NCI-H1417 (cell line): ENCODE measurements around the gene DTD1.

Experiments used
- DNase-seq, 3 experiments: peaks; one replicate each; lab custom pipeline; 2025; lab: John Stamatoyannopoulos, UW

The DTD1 gene

GRCh38 chr20:18705910-18706309 is 118.1 kb downstream of the DTD1 start:
- DNase-seq: no peak

- DNase-seq: no peak
These were observed 124.3 kb downstream of the DTD1 start for GRCh38 chr20:18712131-18712530.

GRCh38 chr20:18712882-18713281 is 125.0 kb downstream of the DTD1 start:
- DNase-seq: peak in 1 of 3 experiments; percentile 16

- DNase-seq: no peak
These were observed 127.7 kb downstream of the DTD1 start for GRCh38 chr20:18715564-18715963.

GRCh38 chr20:18717062-18717461 is 129.2 kb downstream of the DTD1 start:
- DNase-seq: peak in 2 of 3 experiments; percentile 27 to 69

- peak in 1 of 3 experiments; percentile 11 for DNase-seq
These were observed 130.3 kb downstream of the DTD1 start for GRCh38 chr20:18718129-18718528.

GRCh38 chr20:18719426-18719825 is 131.6 kb downstream of the DTD1 start:
- no peak for DNase-seq

- DNase-seq: no peak
These were observed 133.8 kb downstream of the DTD1 start for GRCh38 chr20:18721551-18722115.

- DNase-seq: no peak
These were observed 134.5 kb downstream of the DTD1 start for GRCh38 chr20:18722371-18722770.

- DNase-seq: no peak
These were observed 136.2 kb downstream of the DTD1 start for GRCh38 chr20:18724077-18724476.

- peak in 1 of 3 experiments; percentile 5 for DNase-seq
These were observed 137.1 kb downstream of the DTD1 start for GRCh38 chr20:18724788-18725464.

- peak in 1 of 3 experiments; percentile 5 for DNase-seq
These were observed 139.2 kb downstream of the DTD1 start for GRCh38 chr20:18727032-18727508.

- DNase-seq: no peak
These were observed 140.5 kb downstream of the DTD1 start for GRCh38 chr20:18728165-18728869.

- DNase-seq: no peak
These were observed 141.0 kb downstream of the DTD1 start for GRCh38 chr20:18728870-18729224.

GRCh38 chr20:18729231-18729825 is 141.5 kb downstream of the DTD1 start:
- peak in 1 of 3 experiments; percentile 48 for DNase-seq

- DNase-seq: no peak
These were observed 144.1 kb downstream of the DTD1 start for GRCh38 chr20:18731940-18732339.

- peak in 1 of 3 experiments; percentile 59 for DNase-seq
These were observed 146.8 kb downstream of the DTD1 start for GRCh38 chr20:18734525-18735189.

GRCh38 chr20:18737140-18737539 is 149.3 kb downstream of the DTD1 start:
- DNase-seq: no peak

- no peak for DNase-seq
These were observed 150.2 kb downstream of the DTD1 start for GRCh38 chr20:18738055-18738454.

GRCh38 chr20:18738888-18739287 is 151.0 kb downstream of the DTD1 start:
- no peak for DNase-seq

GRCh38 chr20:18739751-18740166 is 151.9 kb downstream of the DTD1 start:
- peak in 1 of 3 experiments; percentile 9 for DNase-seq

GRCh38 chr20:18740726-18741125 is 152.9 kb downstream of the DTD1 start:
- DNase-seq: no peak
